Measurements from ENCODE around the gene ALDOB. TPM values are rescaled to one million over a fixed set of nuclear protein-coding genes. Genes with fewer than 3 reads are reported as not detected.
A peak's percentile ranks its signal among the peaks of the same experiment; 100 is the strongest.

ALDOB gene
- total RNA-seq, 2 donors from 2014 or later = 0.24 to 0.85 TPM

DNA sequence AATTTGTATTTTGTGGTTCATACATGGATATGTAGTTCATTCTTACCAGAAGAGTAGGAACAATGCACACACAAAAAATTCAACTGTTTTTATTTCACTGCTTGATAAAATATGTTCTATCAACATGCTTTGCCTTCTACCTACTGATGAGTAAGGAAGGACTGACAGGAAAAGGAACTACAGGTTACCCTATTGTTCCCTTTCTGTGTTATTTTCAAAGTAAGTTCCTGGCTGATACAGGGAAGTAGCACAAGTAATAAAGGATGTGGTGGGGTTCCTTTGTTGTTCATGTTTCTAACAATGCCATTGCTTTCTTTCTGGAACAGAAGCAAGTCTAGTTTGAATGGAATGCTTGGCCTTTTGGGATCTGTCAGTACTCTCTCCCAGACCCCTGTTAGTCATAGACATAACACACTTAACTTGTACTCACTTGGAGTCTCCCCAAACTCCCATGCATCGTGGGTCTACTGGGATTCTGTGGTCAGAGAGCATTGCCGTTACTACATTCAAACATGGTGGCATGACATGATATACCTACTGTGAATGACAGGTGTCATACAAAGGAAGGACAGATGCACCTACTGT lies 20.2 kb upstream of the ALDOB start:
- H3K27me3 ChIP-seq = no peaks in the 10 kb centered on the region

DNA sequence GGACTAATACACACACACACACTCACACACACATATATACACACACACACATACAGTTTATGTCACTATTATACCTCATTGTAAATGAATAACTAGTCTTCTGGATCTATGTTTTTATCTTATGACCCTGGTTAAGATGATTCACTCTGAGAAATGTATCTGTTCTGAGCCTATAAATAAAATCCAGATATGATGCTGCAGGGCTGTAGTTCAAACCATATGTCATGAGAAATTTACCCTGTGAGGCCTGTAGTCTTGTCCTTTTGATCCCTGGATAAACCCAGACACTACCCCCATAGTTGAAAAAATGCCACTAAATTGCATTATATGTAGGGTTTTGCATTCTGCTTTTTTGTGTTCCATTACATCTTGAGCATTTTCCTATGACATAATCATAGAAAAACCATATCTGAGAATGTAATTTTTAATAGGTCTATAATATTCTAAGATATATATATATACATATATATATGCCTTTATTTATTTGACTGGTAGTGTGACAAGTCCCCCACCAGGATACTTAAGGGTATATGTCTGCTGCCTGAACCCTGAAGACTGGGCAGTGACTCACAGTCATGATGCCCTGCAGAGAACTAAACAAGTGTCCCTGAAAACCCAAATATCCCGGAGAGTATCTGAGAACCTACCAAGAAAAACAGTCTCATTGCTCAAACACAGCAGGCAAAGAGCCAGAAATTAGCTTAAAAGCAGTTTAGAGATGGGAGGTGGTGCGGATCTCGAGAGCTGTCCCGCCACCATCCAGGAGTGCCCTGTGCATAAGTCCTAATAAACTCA lies 18.4 kb upstream of the ALDOB start:
- Histone ChIP-seq H3K9me3 (no peaks in the 10 kb centered on the region), H3K4me1 (no peaks in the 10 kb centered on the region), H3K36me3 (no peaks in the 10 kb centered on the region), H3K4me3 (no peak overlapping the region), H3K27me3 (no peaks in the 10 kb centered on the region), H3K27ac (no peak overlapping the region)
- no peak for DNase-seq (ENCODE audit: low spot score)
- TF ChIP-seq, protein P1, sequence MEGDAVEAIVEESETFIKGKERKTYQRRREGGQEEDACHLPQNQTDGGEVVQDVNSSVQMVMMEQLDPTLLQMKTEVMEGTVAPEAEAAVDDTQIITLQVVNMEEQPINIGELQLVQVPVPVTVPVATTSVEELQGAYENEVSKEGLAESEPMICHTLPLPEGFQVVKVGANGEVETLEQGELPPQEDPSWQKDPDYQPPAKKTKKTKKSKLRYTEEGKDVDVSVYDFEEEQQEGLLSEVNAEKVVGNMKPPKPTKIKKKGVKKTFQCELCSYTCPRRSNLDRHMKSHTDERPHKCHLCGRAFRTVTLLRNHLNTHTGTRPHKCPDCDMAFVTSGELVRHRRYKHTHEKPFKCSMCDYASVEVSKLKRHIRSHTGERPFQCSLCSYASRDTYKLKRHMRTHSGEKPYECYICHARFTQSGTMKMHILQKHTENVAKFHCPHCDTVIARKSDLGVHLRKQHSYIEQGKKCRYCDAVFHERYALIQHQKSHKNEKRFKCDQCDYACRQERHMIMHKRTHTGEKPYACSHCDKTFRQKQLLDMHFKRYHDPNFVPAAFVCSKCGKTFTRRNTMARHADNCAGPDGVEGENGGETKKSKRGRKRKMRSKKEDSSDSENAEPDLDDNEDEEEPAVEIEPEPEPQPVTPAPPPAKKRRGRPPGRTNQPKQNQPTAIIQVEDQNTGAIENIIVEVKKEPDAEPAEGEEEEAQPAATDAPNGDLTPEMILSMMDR (IDR thresholded peaks at IDR 0.05) = no peak

More for the DNA sequence above, 20.2 kb upstream of the ALDOB start:
- Histone ChIP-seq H3K27ac (no peak overlapping the region), H3K36me3 (no peaks in the 10 kb centered on the region), H3K4me3 (no peak overlapping the region), H3K9me3 (no peaks in the 10 kb centered on the region), H3K4me1 (no peaks in the 10 kb centered on the region)
- TF ChIP-seq, protein P1 (IDR thresholded peaks at IDR 0.05) = no peak
- no peak for DNase-seq (ENCODE audit: low spot score)

DNA sequence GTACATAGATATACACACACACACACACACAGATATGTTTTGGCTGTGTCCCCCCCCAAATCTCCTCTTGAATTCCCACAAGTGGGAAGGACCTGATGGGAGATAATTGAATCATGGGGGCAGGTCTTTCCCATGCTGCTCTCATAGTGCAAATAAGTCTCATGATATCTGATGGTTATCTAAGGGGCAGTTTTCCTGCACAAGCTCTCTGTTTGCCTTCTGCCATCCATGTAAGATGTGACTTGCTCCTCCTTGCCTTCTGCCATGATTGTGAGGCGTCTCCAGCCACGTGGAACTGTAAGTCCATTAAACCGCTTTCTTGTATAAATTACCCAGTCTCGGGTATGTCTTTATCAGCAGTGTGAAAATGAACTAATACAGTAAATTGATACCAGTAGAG lies 15.9 kb upstream of the ALDOB start:
- Histone ChIP-seq H3K9me3 (no peaks in the 10 kb centered on the region), H3K4me1 (peaks cover 0 to 7% of the 10 kb centered on the region in 2 donors), H3K27ac (no peak overlapping the region), H3K4me3 (no peak overlapping the region), H3K27me3 (no peaks in the 10 kb centered on the region), H3K36me3 (no peaks in the 10 kb centered on the region)
- TF ChIP-seq, protein P1 (IDR thresholded peaks at IDR 0.05) = no peak
- no peak for DNase-seq (ENCODE audit: low spot score)

DNA sequence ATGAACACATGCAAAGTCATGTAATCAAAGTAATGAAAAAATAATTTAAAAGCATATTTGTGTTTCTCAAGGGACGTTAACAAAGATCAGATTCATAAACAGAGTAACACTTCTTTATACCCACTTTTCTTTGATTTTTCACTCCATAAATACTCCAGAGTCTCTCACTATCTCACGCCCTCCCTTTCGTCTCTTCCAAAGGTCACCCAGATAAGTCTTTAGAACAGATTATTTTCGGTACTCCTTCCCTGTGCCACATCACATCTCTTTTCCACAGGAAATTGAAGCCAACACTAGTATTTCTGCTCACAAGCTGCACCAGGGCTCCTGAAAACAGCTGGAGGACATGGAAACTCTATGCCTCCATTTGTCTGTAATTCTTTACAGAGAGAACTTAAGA lies 15.4 kb upstream of the ALDOB start:
- Histone ChIP-seq H3K27me3 (no peaks in the 10 kb centered on the region), H3K4me1 (peaks cover 0 to 7% of the 10 kb centered on the region in 2 donors), H3K27ac (peak overlapping the region in 1 of 2 donors; percentile 42), H3K9me3 (no peaks in the 10 kb centered on the region), H3K4me3 (no peak overlapping the region), H3K36me3 (no peaks in the 10 kb centered on the region)
- TF ChIP-seq, protein P1 (IDR thresholded peaks at IDR 0.05) = no peak
- no peak for DNase-seq (ENCODE audit: low spot score)

DNA sequence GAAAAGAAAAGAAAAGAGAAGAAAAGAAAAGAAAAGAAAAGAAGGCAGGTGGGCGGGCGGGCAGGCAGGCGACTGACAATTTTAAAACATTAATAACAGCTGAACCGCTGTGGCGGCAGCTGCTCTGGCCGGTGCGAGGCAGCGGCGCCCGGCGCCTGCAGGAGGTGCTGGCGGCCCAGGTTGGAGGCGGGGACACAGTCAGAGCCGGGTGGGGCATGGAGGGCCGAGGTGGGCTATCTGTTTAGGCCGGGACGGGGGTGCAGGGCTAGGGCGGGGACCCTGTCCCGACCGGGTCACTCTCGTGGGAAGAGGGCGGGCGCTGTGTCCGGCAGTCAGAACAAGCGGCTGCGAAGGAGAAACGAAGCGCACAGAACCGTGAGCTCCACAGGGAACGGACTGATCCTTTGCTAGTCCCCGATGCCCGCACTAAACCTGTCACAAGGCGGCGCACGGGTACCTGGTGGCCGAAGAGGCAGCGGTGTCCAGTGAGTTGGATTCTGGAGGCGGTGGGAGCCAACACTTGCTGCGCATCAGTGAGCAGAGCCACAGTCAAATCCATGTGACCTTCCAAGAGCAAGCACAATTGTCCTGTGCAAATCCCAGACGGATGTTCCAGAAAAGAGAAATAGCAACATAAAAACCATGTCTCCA lies 13.6 kb upstream of the ALDOB start:
- Histone ChIP-seq H3K27me3 (no peaks in the 10 kb centered on the region), H3K27ac (peak overlapping the region; percentile 70 to 85), H3K4me1 (peaks cover 0 to 7% of the 10 kb centered on the region in 2 donors), H3K36me3 (no peaks in the 10 kb centered on the region), H3K9me3 (no peaks in the 10 kb centered on the region), H3K4me3 (peak overlapping the region; percentile 43 to 63)
- TF ChIP-seq, protein P1 (IDR thresholded peaks at IDR 0.05) = peak; percentile 35 to 72
- DNase-seq (ENCODE audit: low spot score) = peak; percentile 62
